Ishikawa (cell line): ENCODE measurements around the gene ADGRF4.

Source experiments
- CEBPB ChIP-seq: IDR thresholded peaks from 2 replicates; pipeline ENCODE4 v1.6.1; 2012
- CREB1 ChIP-seq: IDR thresholded peaks from 2 replicates; pipeline ENCODE4 v1.6.1; 2012; ENCODE audit warnings: low read depth
- EGR1 ChIP-seq: IDR thresholded peaks from 2 replicates; pipeline ENCODE4 v1.6.1; 2012
- EP300 ChIP-seq: IDR thresholded peaks from 2 replicates; pipeline ENCODE4 v1.6.1; 2012; ENCODE audit warnings: borderline replicate concordance
- FOXM1 ChIP-seq: IDR thresholded peaks from 2 replicates; pipeline ENCODE4 v1.6.1; 2012; ENCODE audit warnings: low read depth, borderline replicate concordance
- MAX ChIP-seq: IDR thresholded peaks from 2 replicates; pipeline ENCODE4 v1.6.1; 2012
- NFIC ChIP-seq: IDR thresholded peaks from 2 replicates; pipeline ENCODE4 v1.6.1; 2012
- RAD21 ChIP-seq: IDR thresholded peaks from 2 replicates; pipeline ENCODE4 v1.6.1; 2012; ENCODE audit warnings: low read depth
- REST ChIP-seq: IDR thresholded peaks from 2 replicates; pipeline ENCODE4 v1.6.1; 2012; ENCODE audit warnings: low read depth, mild to moderate bottlenecking
- TAF1 ChIP-seq: IDR thresholded peaks from 2 replicates; pipeline ENCODE4 v1.6.1; 2012; ENCODE audit warnings: low read depth, mild to moderate bottlenecking
- TCF12 ChIP-seq: IDR thresholded peaks from 2 replicates; pipeline ENCODE4 v1.6.1; 2012; ENCODE audit warnings: low read depth
- TEAD4 ChIP-seq: IDR thresholded peaks from 2 replicates; pipeline ENCODE4 v1.6.1; 2012
- USF1 ChIP-seq: IDR thresholded peaks from 2 replicates; pipeline ENCODE4 v1.6.1; 2012
- YY1 ChIP-seq: IDR thresholded peaks from 2 replicates; pipeline ENCODE4 v1.6.1; 2012; ENCODE audit warnings: low read depth
- ZBTB7A ChIP-seq: IDR thresholded peaks from 2 replicates; pipeline ENCODE4 v1.6.1; 2012; ENCODE audit warnings: low read depth

Gene ADGRF4

GRCh38 chr6:47698342-47698787 lies at the start of gene ADGRF4:
Gene ADGRF4, plus strand, starts transcription at chr6:47698580. Its CDS starts 8,666 bp downstream, at chr6:47707246.
- TF ChIP-seq NFIC = no peak
- TF ChIP-seq TAF1 = no peak
- no peak for TF ChIP-seq CEBPB
- no peak for TF ChIP-seq MAX
- no peak for TF ChIP-seq EGR1
- TF ChIP-seq FOXM1 = no peak
- no peak for TF ChIP-seq USF1

- TF ChIP-seq FOXM1 (no peak), EGR1 (no peak), CEBPB (no peak), EP300 (no peak), TCF12 (no peak), ZBTB7A (no peak), MAX (no peak), RAD21 (no peak), USF1 (no peak)
Observed at GRCh38 chr6:47650553-47651432, 47.6 kb upstream of the ADGRF4 start.

GRCh38 chr6:47651505-47651944 lies 46.9 kb upstream of the ADGRF4 start:
- TF ChIP-seq TCF12 = no peak
- TF ChIP-seq EP300 = peak; percentile 51; the same call in 1 of the 2 replicates
- peak; percentile 26; the same call in 1 of the 2 replicates for TF ChIP-seq TEAD4
- no peak for TF ChIP-seq RAD21

- no peak for TF ChIP-seq REST
- no peak for TF ChIP-seq TEAD4
Observed at GRCh38 chr6:47653706-47654105, 44.7 kb upstream of the ADGRF4 start.

- no peak for TF ChIP-seq EP300
- no peak for TF ChIP-seq CEBPB
- no peak for TF ChIP-seq TCF12
- TF ChIP-seq TAF1 = no peak
- TF ChIP-seq ZBTB7A = no peak
- TF ChIP-seq CREB1 = no peak
- TF ChIP-seq YY1 = no peak
- TF ChIP-seq NFIC = no peak
- TF ChIP-seq EGR1 = no peak
- TF ChIP-seq REST = no peak
- no peak for TF ChIP-seq USF1
- TF ChIP-seq TEAD4 = no peak
- TF ChIP-seq FOXM1 = no peak
- TF ChIP-seq MAX = no peak
- no peak for TF ChIP-seq RAD21
Observed at GRCh38 chr6:47654255-47654654, 44.1 kb upstream of the ADGRF4 start.
